CD8-positive, alpha-beta memory T cell (primary cell): ENCODE results near the gene HSP90AB1. TPM values are rescaled to one million over a fixed set of nuclear protein-coding genes. Genes with fewer than 3 reads are reported as not detected.
A peak's percentile ranks its signal among the peaks of the same experiment; 100 is the strongest.

Source experiments
- CTCF ChIA-PET: fragments of 350-600 bp; sonication (Branson Sonifier 250); formaldehyde crosslinking; loops from one replicate; lab custom pipeline; 2021; ENCODE audit warnings: antibody characterized with exemption; lab: Charles Lee
- POLR2A ChIA-PET: fragments of 350-600 bp; sonication (Branson Sonifier 250); formaldehyde crosslinking; loops from one replicate; lab custom pipeline; 2021; ENCODE audit warnings: antibody characterized with exemption; lab: Charles Lee
- DNase-seq, 5 donors: peaks; one replicate each; pipeline versions ENCODE4 v3.0.0 to v3.0.0-alpha.2; 2020 to 2022; ENCODE audit warnings: mixed read lengths in 1 of 5
- H3K27ac ChIP-seq: one replicate; pipeline ENCODE4 v1.7.0; 2013; ENCODE audit warnings: low read depth, mild to moderate bottlenecking, low read length, moderate library complexity
- H3K27me3 ChIP-seq: 2 replicates; pipeline ENCODE4 v1.7.0; 2013; ENCODE audit warnings: low read length, mild to moderate bottlenecking; ENCODE audit not compliant: insufficient read depth, poor library complexity, severe bottlenecking
- H3K36me3 ChIP-seq: 2 replicates; pipeline ENCODE4 v1.7.0; 2013; ENCODE audit warnings: mild to moderate bottlenecking, low read length, moderate library complexity; ENCODE audit not compliant: insufficient read depth
- H3K4me1 ChIP-seq: 2 replicates; pipeline ENCODE4 v1.7.0; 2013; ENCODE audit warnings: mild to moderate bottlenecking, low read length, moderate library complexity; ENCODE audit not compliant: insufficient read depth
- H3K4me3 ChIP-seq: 2 replicates; pipeline ENCODE4 v1.7.0; 2013; ENCODE audit warnings: mild to moderate bottlenecking, low read length
- H3K9me3 ChIP-seq: 2 replicates; pipeline ENCODE4 v1.7.0; 2013; ENCODE audit warnings: mild to moderate bottlenecking, low read length
- H3K27ac Mint-ChIP-seq, 8 donors: one replicate each; pipeline ENCODE4 v1.8.0; 2020 to 2021; ENCODE audit warnings: mixed read lengths in 8 of 8, mild to moderate bottlenecking in 6 of 8, inconsistent platforms in 3 of 8, moderate library complexity in 3 of 8
- H3K27me3 Mint-ChIP-seq, 2 donors: one replicate each; pipeline ENCODE4 v1.8.0; 2020 to 2021; ENCODE audit warnings: mixed read lengths in 2 of 2, mild to moderate bottlenecking in 1 of 2, moderate library complexity in 1 of 2
- H3K36me3 Mint-ChIP-seq, 3 donors: one replicate each; pipeline ENCODE4 v1.8.0; 2020 to 2021; ENCODE audit warnings: mixed read lengths in 3 of 3, inconsistent platforms in 1 of 3, mild to moderate bottlenecking in 1 of 3
- H3K4me1 Mint-ChIP-seq, 3 donors: one replicate each; pipeline ENCODE4 v1.8.0; 2020 to 2021; ENCODE audit warnings: mixed read lengths in 3 of 3, inconsistent platforms in 1 of 3, mild to moderate bottlenecking in 1 of 3
- H3K4me3 Mint-ChIP-seq, 7 donors: one replicate each; pipeline ENCODE4 v1.8.0; 2020 to 2021; ENCODE audit warnings: mixed read lengths in 7 of 7, mild to moderate bottlenecking in 6 of 7, moderate library complexity in 4 of 7, inconsistent platforms in 2 of 7
- H3K9me3 Mint-ChIP-seq, 5 donors: one replicate each; pipeline ENCODE4 v1.8.0; 2020 to 2022; ENCODE audit warnings: mixed read lengths in 5 of 5, mild to moderate bottlenecking in 3 of 5, moderate library complexity in 2 of 5, inconsistent platforms in 1 of 5
- polyA plus RNA-seq: library from polyadenylated mRNA; unstranded; fragments of 300-500 nt; fragmentation: Illumina TruSeq; gene quantifications from one replicate; pipeline ENCODE4 v1.2.3, GENCODE V29; 2021
- total RNA-seq, 2 experiments: library from RNA; stranded (reverse); gene quantifications; one replicate each; pipeline ENCODE4 v1.2.3, GENCODE V29; 2021

The HSP90AB1 gene
- total and polyA plus RNA-seq, 3 experiments from 2014 or later: 460 to 2,400 (median 2,387) TPM

DNA sequence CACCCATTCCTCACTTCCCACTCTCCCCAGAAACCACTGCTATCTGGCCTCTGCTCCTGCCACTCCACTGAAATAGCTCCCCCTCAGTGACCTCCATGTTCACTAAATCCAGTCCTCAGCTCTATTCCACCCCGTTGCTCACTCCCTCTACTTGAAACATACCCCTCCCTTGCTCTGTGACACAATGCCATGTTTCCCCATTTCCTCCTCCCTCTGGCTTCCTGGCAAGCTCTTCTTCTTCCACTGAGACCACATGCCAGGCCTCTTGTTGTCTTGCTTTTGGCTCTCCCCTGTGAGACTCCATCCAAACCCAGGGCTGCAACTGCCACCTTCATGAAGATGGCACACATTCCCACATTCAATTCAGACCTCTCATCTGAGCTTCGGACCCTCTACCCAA, 37.2 kb downstream of the HSP90AB1 start:
- CTCF ChIA-PET: no interaction called here
- no peaks in the 10 kb centered on the region for H3K4me1 Mint-ChIP-seq
- no peak overlapping the region for H3K4me3 ChIP-seq
- no peak overlapping the region for H3K27ac Mint-ChIP-seq
- no peaks in the 10 kb centered on the region for H3K9me3 Mint-ChIP-seq
- H3K36me3 Mint-ChIP-seq: peaks cover 0 to 4% (median 0%) of the 10 kb centered on the region in 3 donors
- H3K27me3 ChIP-seq: peaks cover 7% of the 10 kb centered on the region
- H3K9me3 ChIP-seq: no peaks in the 10 kb centered on the region
- no peak overlapping the region for H3K27ac ChIP-seq
- peaks cover 43 to 71% of the 10 kb centered on the region in 2 donors for H3K27me3 Mint-ChIP-seq
- H3K36me3 ChIP-seq: no peaks in the 10 kb centered on the region
- H3K4me3 Mint-ChIP-seq: no peak overlapping the region
- POLR2A ChIA-PET: no interaction called here
- no peaks in the 10 kb centered on the region for H3K4me1 ChIP-seq
- DNase-seq: no peak

DNA sequence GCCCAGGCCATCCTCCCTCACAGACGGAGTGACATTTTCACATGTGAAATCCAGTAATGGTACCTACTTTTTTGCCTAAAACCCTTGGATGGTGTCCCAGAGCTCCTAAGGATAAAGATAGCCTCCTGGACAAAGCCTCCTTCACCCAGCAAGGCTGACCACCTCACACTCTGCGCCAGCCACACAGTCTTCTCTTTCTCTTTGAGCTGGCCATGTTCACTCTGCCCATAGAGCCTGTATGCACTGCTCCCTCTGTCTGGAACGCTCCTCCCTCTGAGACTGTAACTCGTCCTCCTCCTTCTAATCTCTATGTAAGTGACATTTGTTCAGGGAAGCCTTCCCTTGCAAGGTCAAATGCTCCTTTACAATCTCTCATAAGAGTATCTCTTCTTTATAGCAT, 38.0 kb downstream of the HSP90AB1 start:
- H3K4me1 Mint-ChIP-seq: no peaks in the 10 kb centered on the region
- no peak overlapping the region for H3K4me3 ChIP-seq
- H3K9me3 ChIP-seq: no peaks in the 10 kb centered on the region
- no peak for DNase-seq
- H3K4me1 ChIP-seq: no peaks in the 10 kb centered on the region
- H3K27ac ChIP-seq: no peak overlapping the region
- ChIA-PET POLR2A (no interaction called here), CTCF (no interaction called here)
- no peaks in the 10 kb centered on the region for H3K36me3 ChIP-seq
- H3K9me3 Mint-ChIP-seq: no peaks in the 10 kb centered on the region
- peaks cover 0 to 4% (median 0%) of the 10 kb centered on the region in 3 donors for H3K36me3 Mint-ChIP-seq
- H3K27ac Mint-ChIP-seq: no peak overlapping the region
- peaks cover 48 to 70% of the 10 kb centered on the region in 2 donors for H3K27me3 Mint-ChIP-seq
- H3K27me3 ChIP-seq: peaks cover 7% of the 10 kb centered on the region
- H3K4me3 Mint-ChIP-seq: no peak overlapping the region

GRCh38 chr6:44285552-44286284, 38.8 kb downstream of the HSP90AB1 start:
- H3K4me1 Mint-ChIP-seq: no peaks in the 10 kb centered on the region
- H3K27ac Mint-ChIP-seq: no peak overlapping the region

GRCh38 chr6:44286285-44286565, 39.3 kb downstream of the HSP90AB1 start:
- Mint-ChIP-seq H3K4me3 (no peak overlapping the region), H3K27ac (no peak overlapping the region), H3K27me3 (peaks cover 51 to 72% of the 10 kb centered on the region in 2 donors), H3K9me3 (no peaks in the 10 kb centered on the region), H3K36me3 (peaks cover 0 to 4% (median 0%) of the 10 kb centered on the region in 3 donors), H3K4me1 (no peaks in the 10 kb centered on the region)
- Histone ChIP-seq H3K36me3 (no peaks in the 10 kb centered on the region), H3K27ac (no peak overlapping the region), H3K4me1 (no peaks in the 10 kb centered on the region), H3K9me3 (no peaks in the 10 kb centered on the region), H3K27me3 (peaks cover 7% of the 10 kb centered on the region), H3K4me3 (no peak overlapping the region)
- ChIA-PET CTCF (no interaction called here), POLR2A (no interaction called here)
- DNase-seq: no peak

More at GRCh38 chr6:44285552-44286284, 38.8 kb downstream of the HSP90AB1 start:
- Histone ChIP-seq H3K36me3 (no peaks in the 10 kb centered on the region), H3K27me3 (peaks cover 7% of the 10 kb centered on the region), H3K4me3 (no peak overlapping the region), H3K4me1 (no peaks in the 10 kb centered on the region), H3K27ac (no peak overlapping the region), H3K9me3 (no peaks in the 10 kb centered on the region)
- DNase-seq: peak in 1 of 5 donors; percentile 26
- Mint-ChIP-seq H3K27me3 (peaks cover 51 to 69% of the 10 kb centered on the region in 2 donors), H3K36me3 (peaks cover 0 to 4% (median 0%) of the 10 kb centered on the region in 3 donors), H3K9me3 (no peaks in the 10 kb centered on the region), H3K4me3 (no peak overlapping the region)
- ChIA-PET CTCF (no interaction called here), POLR2A (no interaction called here)

- ChIA-PET POLR2A (no interaction called here), CTCF (interaction anchor here (1.6 kb wide), 1 partner anchor 18 kb away, joined by 4 read pairs; no protein-coding TSS in a partner anchor)
- no peaks in the 10 kb centered on the region for H3K4me1 ChIP-seq
- H3K27me3 Mint-ChIP-seq: peaks cover 55 to 77% of the 10 kb centered on the region in 2 donors
- H3K36me3 Mint-ChIP-seq: peaks cover 0 to 4% (median 0%) of the 10 kb centered on the region in 3 donors
- H3K27ac ChIP-seq: no peak overlapping the region
- peaks cover 7% of the 10 kb centered on the region for H3K27me3 ChIP-seq
- H3K4me3 Mint-ChIP-seq: no peak overlapping the region
- DNase-seq: no peak
- H3K36me3 ChIP-seq: no peaks in the 10 kb centered on the region
- H3K4me1 Mint-ChIP-seq: no peaks in the 10 kb centered on the region
- H3K9me3 Mint-ChIP-seq: no peaks in the 10 kb centered on the region
- H3K9me3 ChIP-seq: no peaks in the 10 kb centered on the region
- H3K4me3 ChIP-seq: no peak overlapping the region
- H3K27ac Mint-ChIP-seq: no peak overlapping the region
Observed at GRCh38 chr6:44286747-44287146, 39.8 kb downstream of the HSP90AB1 start.

GRCh38 chr6:44289726-44290260, 42.9 kb downstream of the HSP90AB1 start:
- no peaks in the 10 kb centered on the region for H3K9me3 ChIP-seq
- H3K36me3 Mint-ChIP-seq: peaks cover 0 to 8% (median 0%) of the 10 kb centered on the region in 3 donors
- H3K4me3 ChIP-seq: no peak overlapping the region
- peaks cover 20% of the 10 kb centered on the region for H3K27me3 ChIP-seq
- DNase-seq: peak in 1 of 5 donors; percentile 24
- H3K27me3 Mint-ChIP-seq: peaks cover 62 to 84% of the 10 kb centered on the region in 2 donors
- peak overlapping the region in 1 of 8 donors; percentile 27 for H3K27ac Mint-ChIP-seq
- H3K4me1 Mint-ChIP-seq: no peaks in the 10 kb centered on the region
- ChIA-PET CTCF (no interaction called here), POLR2A (no interaction called here)
- no peak overlapping the region for H3K27ac ChIP-seq
- no peaks in the 10 kb centered on the region for H3K9me3 Mint-ChIP-seq
- no peaks in the 10 kb centered on the region for H3K4me1 ChIP-seq
- no peak overlapping the region for H3K4me3 Mint-ChIP-seq
- H3K36me3 ChIP-seq: no peaks in the 10 kb centered on the region

- H3K36me3 ChIP-seq: no peaks in the 10 kb centered on the region
- ChIA-PET POLR2A (no interaction called here), CTCF (interaction anchor here (2.4 kb wide), 1 partner anchor 21 kb away, joined by 7 read pairs; the partner anchor contains the start of gene AARS2)
- no peaks in the 10 kb centered on the region for H3K9me3 Mint-ChIP-seq
- no peak overlapping the region for H3K4me3 Mint-ChIP-seq
- H3K9me3 ChIP-seq: no peaks in the 10 kb centered on the region
- peaks cover 36% of the 10 kb centered on the region for H3K27me3 ChIP-seq
- peaks cover 0 to 5% (median 0%) of the 10 kb centered on the region in 3 donors for H3K4me1 Mint-ChIP-seq
- no peak overlapping the region for H3K4me3 ChIP-seq
- peaks cover 2% of the 10 kb centered on the region for H3K4me1 ChIP-seq
- no peak for DNase-seq
- H3K36me3 Mint-ChIP-seq: peaks cover 0 to 8% (median 0%) of the 10 kb centered on the region in 3 donors
- no peak overlapping the region for H3K27ac ChIP-seq
- H3K27ac Mint-ChIP-seq: no peak overlapping the region
- H3K27me3 Mint-ChIP-seq: peaks cover 70 to 91% of the 10 kb centered on the region in 2 donors
Observed at GRCh38 chr6:44291841-44292240, 44.9 kb downstream of the HSP90AB1 start.

DNA sequence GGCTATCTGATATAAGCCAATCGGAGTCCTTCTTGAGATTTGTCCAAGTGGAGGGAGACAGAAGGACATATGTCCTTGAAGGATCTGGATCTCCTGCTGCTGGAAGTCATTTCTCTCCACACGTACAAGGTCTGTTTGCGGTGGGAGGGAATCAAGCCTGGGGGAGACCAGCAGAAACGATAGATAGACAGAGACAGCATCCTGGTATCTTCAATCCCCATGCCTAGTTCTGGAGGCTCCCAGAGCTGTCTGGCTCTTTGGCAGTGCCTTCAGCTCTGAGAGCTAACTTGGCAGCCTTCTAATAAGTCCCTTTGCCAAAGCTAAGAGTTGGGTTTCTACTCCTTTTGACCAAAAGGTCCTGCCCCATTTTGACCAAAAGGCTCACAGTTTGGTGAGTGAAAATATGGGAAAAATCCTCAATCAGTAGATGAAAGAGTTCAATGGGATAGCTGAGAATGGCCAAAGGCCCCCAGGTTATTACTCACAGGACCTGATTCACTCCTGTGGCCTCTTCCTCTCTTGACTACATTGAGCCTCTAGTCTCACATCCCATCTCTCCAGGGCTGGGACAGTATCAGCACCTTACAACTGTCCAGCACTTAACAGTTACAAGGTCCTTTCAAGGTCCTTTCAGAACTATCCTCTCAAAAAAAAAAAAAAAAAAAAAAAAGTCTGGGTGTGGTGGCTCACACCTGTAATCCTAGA, 45.9 kb downstream of the HSP90AB1 start:
- Histone ChIP-seq H3K27me3 (peaks cover 41% of the 10 kb centered on the region), H3K4me1 (peaks cover 7% of the 10 kb centered on the region), H3K4me3 (no peak overlapping the region), H3K36me3 (no peaks in the 10 kb centered on the region), H3K9me3 (no peaks in the 10 kb centered on the region), H3K27ac (no peak overlapping the region)
- Mint-ChIP-seq H3K27ac (no peak overlapping the region), H3K36me3 (peaks cover 0 to 4% (median 0%) of the 10 kb centered on the region in 3 donors), H3K27me3 (peaks cover 66 to 83% of the 10 kb centered on the region in 2 donors), H3K4me3 (no peak overlapping the region), H3K4me1 (peaks cover 0 to 12% (median 1%) of the 10 kb centered on the region in 3 donors), H3K9me3 (no peaks in the 10 kb centered on the region)
- ChIA-PET CTCF (interaction anchor here (1.5 to 2.4 kb wide), 3 partner anchors 12 to 120 kb away, joined by 3 to 7 read pairs (median 4); partner anchors contain the start of gene AARS2), POLR2A (interaction anchor here (0.7 kb wide), 2 partner anchors 11 to 174 kb away, joined by 3 to 8 read pairs; no protein-coding TSS in a partner anchor)
- DNase-seq: peak in 1 of 5 donors; percentile 4
